ENCODE results near the gene C11orf91. TPM values are rescaled to one million over a fixed set of nuclear protein-coding genes. Genes with fewer than 3 reads are reported as not detected.
"Not testable (repeated sequence)": the region's sequence is repeated elsewhere in the genome, so short reads cannot be mapped to it uniquely, and the experiment has no call there.

The C11orf91 gene
- total RNA-seq, 1 donor from 2014 or later, result not detected

DNA sequence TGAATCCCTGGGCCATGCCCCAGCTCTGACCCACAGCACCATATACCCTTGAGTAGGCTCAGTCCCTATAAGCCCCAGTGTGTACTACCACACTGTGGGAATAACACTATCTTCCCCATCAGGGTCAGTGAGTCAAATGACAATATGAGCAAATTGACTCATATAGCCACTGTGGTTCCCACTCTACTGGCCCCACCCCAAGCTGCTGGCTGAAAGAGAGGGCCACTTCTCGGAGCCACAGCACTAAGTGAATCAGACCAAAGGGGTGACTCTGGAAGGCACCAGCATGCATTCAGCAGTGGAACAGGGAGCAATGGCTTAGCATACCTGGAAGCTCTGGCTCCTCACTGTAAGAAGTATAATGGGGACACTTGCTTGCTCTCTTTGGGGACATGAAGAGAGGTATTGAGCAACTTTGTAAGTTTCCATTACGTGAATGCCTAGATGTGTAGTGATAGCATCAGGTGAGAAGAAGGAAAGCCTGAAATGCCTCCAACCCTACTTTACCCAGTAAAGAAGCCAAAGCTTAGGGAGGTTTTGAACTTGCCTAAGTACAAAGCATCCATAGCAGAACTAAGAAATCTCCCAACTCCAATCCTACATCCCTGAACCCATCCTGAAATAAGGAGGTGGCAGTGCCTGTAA, 22.1 kb upstream of the C11orf91 start:
- ATAC-seq (peak; percentile 35), DNase-seq (ENCODE audit: low spot score) (no peak)

DNA sequence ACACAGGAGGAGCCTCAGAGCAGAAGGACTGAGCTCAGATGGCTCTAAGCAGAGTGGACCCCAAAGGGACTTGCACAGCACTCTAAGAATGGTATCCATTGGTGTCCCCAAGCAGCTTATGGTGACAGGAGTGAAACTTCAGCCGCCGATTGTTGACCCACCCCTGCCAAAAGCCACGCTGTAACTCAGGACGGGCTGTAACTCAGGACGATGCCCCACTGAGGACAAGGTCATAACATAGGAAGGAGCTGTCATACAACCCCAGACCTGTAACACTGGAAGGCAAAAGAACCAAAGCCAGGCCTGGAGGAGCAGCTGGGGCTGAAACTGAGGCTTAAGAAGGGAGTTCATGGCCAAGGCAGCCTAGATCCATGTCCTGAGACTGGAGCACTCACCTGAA, 21.4 kb upstream of the C11orf91 start:
- ATAC-seq, result no peak
- no peak for DNase-seq (ENCODE audit: low spot score)

DNA sequence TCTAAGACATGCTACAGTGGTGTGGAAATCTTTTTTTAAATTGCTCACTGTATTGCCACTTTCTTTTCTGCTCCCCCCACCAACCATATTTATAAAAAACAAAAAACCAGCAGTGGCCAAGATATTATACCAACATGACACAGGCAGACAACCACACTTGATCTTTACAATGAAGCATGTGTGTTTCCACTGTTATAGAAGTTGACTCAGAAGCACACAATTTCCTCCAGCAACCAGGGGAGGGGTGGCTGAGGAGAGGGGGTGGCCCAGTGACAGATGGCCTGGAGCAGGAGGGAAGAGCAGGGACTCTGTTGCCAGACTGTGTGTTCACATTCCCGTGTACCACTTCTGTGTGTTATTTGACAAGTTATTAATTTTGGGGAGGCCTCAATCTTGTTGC, 20.8 kb upstream of the C11orf91 start:
- DNase-seq (ENCODE audit: low spot score) (no peak), ATAC-seq (no peak)

DNA sequence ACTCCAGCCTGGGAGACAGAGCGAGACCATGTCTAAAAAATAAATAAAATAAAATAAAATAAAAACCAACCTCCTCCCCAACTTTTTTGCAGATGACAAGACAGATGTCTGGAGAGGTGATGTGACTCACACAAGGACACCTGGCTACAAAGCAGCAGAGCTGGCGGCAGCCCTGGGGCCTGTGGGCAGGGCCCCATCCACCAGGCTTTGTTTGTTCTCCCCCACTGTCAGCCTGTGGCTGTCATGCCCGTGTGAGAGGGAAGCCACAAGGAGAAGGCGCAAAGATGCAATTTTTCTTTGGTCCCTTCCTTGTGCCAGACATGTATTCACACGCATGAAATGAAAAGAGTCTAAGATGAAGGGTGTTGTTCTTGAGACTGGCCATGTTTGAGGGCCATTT, 19.0 kb upstream of the C11orf91 start:
- no peak for ATAC-seq

DNA sequence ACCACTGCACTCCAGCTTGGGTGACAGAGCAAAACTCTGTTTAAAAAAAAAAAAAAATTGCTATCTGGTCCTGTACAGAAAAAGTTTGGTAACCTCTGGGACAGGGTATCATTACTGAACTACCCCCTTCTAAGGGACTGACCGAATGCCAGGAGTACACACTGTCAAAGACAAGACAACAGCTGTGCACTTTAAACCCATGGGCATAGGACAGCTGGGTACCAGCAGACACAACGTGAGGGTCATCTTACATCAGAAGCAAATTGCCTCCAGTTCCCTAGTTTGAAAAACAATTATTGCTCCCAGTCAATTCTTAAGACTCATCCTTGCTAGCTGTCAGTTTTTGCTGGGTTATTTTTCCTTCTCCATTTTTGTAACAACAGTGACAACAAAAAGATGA, 17.8 kb upstream of the C11orf91 start:
- no peak for DNase-seq (ENCODE audit: low spot score)
- ATAC-seq, result no peak

More for the DNA sequence above, 19.0 kb upstream of the C11orf91 start:
- no peak for DNase-seq (ENCODE audit: low spot score)

DNA sequence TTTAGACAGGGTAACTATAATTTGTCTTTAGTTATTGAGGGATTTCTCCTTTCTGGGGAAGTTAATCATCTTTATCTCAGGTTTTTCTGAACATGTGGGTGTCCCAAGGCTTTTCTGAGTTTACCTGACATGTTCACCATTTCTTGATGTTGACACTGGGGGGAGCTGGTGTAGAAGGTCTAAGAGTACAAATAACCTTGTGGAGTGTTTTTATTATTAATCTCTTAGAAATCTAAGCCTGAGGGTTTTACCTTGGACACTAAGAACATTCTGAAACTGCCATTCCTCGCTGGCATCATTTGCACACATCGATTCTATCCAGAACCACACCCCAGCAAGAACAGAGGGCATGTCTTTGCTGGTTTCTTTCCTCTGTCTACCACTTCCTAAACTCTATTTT, 15.6 kb upstream of the C11orf91 start:
- DNase-seq (ENCODE audit: low spot score), result no peak
- peak; percentile 39 for ATAC-seq

DNA sequence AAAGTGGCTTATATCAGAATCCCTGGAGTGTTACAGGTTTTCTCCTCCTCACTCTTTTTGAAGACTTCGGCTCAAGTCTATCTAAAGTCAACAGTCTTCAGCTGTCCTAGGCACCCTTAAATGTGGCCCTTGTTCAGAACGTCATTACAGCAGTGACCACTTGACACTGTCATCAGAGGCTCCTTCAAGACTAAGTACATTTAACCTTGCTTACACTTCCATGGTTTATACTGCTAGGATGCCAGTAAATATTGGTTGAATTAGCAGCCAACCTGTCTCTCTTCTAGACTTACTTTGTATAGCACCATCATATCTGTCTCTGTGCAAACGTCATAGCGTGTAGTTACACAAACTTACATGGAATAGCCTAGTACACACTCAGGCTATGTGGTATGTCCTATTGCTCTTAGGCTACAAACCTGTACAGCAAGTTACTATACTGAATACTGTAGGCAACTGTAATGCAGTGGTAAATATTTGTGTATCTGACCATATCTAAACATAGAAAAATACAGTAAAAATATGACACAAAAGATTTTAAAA, 13.3 kb upstream of the C11orf91 start:
- DNase-seq (ENCODE audit: low spot score), result no peak
- peak; percentile 46 for ATAC-seq

GRCh38 chr11:33713151-33713855, 12.7 kb upstream of the C11orf91 start:
- DNase-seq (ENCODE audit: low spot score), result no peak
- ATAC-seq, result peak; percentile 91

DNA sequence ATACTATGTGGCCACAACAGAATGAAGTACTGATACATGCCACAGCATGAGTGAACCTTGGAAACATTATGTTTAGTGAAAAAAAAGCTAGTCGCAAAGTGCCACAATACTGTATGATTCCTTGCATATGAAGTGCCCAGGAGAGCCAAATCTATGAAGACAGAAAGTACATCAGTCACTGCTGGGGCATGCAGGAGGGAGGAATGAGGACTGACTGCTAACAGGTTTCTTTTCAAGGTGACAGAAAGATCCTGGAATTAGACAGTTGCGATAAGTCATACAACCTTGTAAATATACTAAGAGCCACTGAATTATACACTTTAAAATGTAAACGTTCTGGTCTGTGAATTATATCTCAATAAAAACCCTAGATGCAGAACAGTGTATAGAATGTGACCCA, 11.8 kb upstream of the C11orf91 start:
- DNase-seq (ENCODE audit: low spot score) (no peak), ATAC-seq (no peak)

DNA sequence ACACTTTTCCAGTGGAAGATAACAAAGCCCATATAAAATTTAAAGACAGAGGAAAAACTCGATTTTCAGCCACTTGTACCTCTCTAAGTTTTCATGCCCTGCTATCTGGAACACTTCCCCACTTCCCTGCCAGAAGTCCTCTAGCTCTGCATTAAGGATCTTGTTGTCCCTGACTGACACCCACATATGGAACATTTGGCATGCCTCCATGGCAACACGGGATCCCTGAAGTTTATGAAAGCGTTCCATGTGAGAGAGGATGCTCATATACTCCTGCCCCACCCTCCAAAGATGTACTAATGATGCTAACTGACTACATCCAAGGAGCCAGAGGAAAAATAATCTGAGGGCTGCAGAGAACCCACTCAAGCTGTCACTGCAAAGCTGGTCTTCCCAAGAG, 8.8 kb upstream of the C11orf91 start:
- DNase-seq (ENCODE audit: low spot score) (no peak), ATAC-seq (no peak)

GRCh38 chr11:33708985-33709384, 8.4 kb upstream of the C11orf91 start:
- ATAC-seq (no peak), DNase-seq (ENCODE audit: low spot score) (no peak)

DNA sequence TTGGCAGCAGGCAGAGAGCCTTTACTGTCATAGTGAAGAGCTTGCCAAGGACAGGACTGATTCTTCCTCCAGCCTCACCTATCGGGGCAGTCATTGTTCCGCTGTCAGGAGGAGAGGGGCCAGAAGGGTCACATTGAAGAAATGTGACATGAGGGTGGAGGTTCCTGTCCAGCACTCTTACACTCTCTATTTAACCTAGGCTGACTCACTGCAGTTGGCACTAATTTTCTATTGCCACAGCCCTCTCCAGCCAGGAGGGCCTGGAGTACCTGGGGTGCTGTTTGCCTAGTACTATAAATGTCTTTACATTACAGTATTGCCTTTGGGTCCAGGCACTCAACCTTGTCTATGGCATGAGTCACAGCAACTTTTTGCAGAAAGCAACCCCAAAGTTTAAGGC, 7.2 kb upstream of the C11orf91 start:
- ATAC-seq, result peak; percentile 62
- not testable (repeated sequence) for DNase-seq (ENCODE audit: low spot score)

DNA sequence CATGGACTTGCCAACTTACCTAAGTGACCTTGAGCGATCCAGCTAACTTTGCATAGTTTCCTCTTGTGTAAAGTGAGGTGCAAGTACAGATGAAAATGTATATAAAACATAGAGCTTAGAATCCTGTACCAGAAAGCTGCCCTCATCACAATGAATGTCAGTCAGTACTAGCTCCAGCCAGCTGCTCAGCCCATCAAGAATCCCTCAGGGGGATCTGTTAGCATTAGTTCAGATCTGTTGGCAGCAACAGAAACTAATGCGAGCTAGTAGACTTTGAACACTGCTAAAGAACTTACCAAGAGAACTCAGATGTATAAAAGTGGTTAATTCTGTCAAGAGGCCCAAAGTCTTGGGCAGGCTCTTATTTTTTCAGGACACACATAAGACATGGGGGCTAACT, 6.3 kb upstream of the C11orf91 start:
- DNase-seq (ENCODE audit: low spot score), result no peak
- no peak for ATAC-seq

DNA sequence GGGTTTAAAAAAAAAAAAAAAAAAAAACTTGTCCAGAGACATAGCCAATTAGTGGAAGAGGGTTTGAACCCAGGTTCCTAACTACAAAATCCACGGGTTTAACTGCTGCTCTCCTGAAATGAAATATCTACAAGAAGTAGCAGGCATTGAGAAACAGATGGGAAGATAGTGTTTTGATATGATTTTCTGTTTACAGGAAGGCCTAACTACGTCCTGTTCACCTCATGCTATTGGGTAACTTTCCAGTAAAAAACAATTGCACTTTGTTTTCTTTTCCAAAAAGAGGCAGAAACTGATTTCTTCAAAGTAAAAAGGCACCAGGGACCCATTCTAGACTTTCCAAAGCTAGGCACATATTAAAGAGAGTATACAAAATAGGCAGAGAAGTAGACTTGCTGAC, 5.9 kb upstream of the C11orf91 start:
- no peak for DNase-seq (ENCODE audit: low spot score)

GRCh38 chr11:33704240-33705002, 3.8 kb upstream of the C11orf91 start:
- DNase-seq (ENCODE audit: low spot score) (no peak), ATAC-seq (no peak)

More for the DNA sequence above, 5.9 kb upstream of the C11orf91 start:
- no peak for ATAC-seq

GRCh38 chr11:33703788-33704187, 3.2 kb upstream of the C11orf91 start:
- no peak for DNase-seq (ENCODE audit: low spot score)
- ATAC-seq, result peak; percentile 7

GRCh38 chr11:33703234-33703633, 2.6 kb upstream of the C11orf91 start:
- DNase-seq (ENCODE audit: low spot score), result no peak
- ATAC-seq, result no peak

GRCh38 chr11:33701302-33702230, 940 bp upstream of the C11orf91 start:
- DNase-seq (ENCODE audit: low spot score), result no peak
- ATAC-seq, result no peak

- no peak for ATAC-seq
- DNase-seq (ENCODE audit: low spot score), result no peak
These were observed 544 bp downstream of the C11orf91 start for GRCh38 chr11:33700063-33700501.

DNA sequence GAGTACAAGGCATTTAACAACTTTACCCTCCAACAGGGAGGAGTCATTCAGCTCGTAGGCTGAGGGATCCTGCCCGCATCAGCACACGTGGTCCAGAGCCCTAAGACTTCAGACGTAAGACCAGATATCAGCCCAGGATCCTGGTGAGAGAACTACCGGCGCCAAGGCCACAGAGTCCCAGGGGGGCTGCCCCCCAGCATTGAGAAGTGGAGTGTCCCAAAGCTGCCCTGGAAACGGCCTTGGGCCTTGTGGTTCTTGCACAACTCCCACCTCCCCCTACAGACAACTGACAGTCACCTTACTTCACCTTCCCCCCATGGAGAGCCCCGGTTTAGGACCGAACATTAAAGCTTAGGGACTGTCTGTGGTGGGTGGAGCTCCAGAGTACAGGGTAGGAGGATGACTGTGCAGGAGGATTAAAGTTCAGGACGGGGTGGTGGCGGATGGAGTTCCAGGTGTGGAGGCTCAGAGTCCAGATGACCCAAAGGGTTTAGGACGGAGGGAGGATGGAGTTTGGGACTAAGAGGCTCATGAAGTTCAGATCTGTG, 1.0 kb downstream of the C11orf91 start:
- DNase-seq (ENCODE audit: low spot score), result no peak
- ATAC-seq, result no peak

Measured in left lobe of liver (tissue), 2 donors.